Neutrophil (primary cell): Measurements from ENCODE around the gene ZNF614.
"Not testable (repeated sequence)": the region's sequence is repeated elsewhere in the genome, so short reads cannot be mapped to it uniquely, and the experiment has no call there.

Experiments
- H3K27ac ChIP-seq: fragments of 200-600 bp; sonication (generic); 2 replicates; pipeline ENCODE4 v1.5.1; 2016; ENCODE audit warnings: mild to moderate bottlenecking, moderate library complexity
- H3K27me3 ChIP-seq: fragments of 200-600 bp; sonication (generic); 2 replicates; pipeline ENCODE4 v1.6.0; 2016; ENCODE audit warnings: mild to moderate bottlenecking
- H3K36me3 ChIP-seq: fragments of 200-600 bp; sonication (generic); 2 replicates; pipeline ENCODE4 v1.5.1; 2017
- H3K4me1 ChIP-seq, 2 experiments: fragments of 200-600 bp in 1 of 2; sonication (generic) in 1 of 2; 1 replicate in 1 of 2; 2 replicates in 1 of 2; pipeline versions ENCODE4 v1.5.1 to v1.6.1; 2013 to 2016; ENCODE audit warnings: low read depth in 1 of 2, low read length in 1 of 2, mild to moderate bottlenecking in 1 of 2, moderate library complexity in 1 of 2; ENCODE audit not compliant: control insufficient read depth in 1 of 2, insufficient read depth in 1 of 2
- H3K4me3 ChIP-seq, 2 experiments: fragments of 200-600 bp in 1 of 2; sonication (generic) in 1 of 2; 1 replicate in 1 of 2; 2 replicates in 1 of 2; pipeline ENCODE4 v1.5.1; 2013 to 2016; ENCODE audit warnings: low read depth in 1 of 2, low read length in 1 of 2, mild to moderate bottlenecking in 1 of 2, moderate library complexity in 1 of 2
- H3K9me3 ChIP-seq: fragments of 200-600 bp; sonication (generic); 2 replicates; pipeline ENCODE4 v1.5.1; 2016
- TF ChIP-seq, protein P1 (sequence below): fragments of 200-600 bp; sonication (generic); IDR thresholded peaks from 2 replicates; pipeline ENCODE4 v1.5.1; 2016; ENCODE audit warnings: antibody characterized with exemption

The ZNF614 gene

DNA sequence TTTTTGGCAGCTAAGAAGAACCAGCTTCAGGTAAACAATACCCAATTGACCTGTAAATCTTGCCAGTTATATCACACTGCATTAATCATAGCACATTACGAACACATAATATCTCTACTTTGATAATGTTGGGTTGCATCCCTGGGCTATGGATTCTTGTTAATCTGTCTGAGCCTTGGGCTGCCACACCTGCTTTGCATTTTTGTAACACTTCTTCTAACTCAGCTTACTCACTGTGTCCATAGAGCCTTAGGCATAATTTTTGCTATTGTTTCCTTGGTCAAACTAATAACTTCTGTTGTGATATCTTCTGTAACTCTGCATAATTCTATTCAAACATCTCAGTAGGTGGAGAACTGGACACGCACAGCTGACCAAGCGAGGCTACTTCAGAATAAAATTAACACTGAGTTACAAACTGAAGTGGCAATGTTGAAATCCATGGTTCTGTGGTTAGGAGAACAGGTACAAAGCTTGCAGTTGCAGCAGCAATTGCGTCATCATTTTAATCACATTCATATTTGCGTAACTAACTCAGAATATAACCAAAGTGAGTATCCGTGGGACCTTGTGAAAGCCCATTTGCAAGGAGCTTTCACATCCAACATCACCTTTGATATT lies 48.0 kb downstream of the ZNF614 start:
- peaks cover 8% of the 10 kb centered on the region for H3K9me3 ChIP-seq
- no peak overlapping the region for H3K4me3 ChIP-seq
- H3K27me3 ChIP-seq, result no peaks in the 10 kb centered on the region
- peak overlapping the region; percentile 59 for H3K27ac ChIP-seq
- H3K4me1 ChIP-seq, result peaks cover 23 to 25% of the 10 kb centered on the region in 2 experiments
- H3K36me3 ChIP-seq, result no peaks in the 10 kb centered on the region
- TF ChIP-seq, protein P1, sequence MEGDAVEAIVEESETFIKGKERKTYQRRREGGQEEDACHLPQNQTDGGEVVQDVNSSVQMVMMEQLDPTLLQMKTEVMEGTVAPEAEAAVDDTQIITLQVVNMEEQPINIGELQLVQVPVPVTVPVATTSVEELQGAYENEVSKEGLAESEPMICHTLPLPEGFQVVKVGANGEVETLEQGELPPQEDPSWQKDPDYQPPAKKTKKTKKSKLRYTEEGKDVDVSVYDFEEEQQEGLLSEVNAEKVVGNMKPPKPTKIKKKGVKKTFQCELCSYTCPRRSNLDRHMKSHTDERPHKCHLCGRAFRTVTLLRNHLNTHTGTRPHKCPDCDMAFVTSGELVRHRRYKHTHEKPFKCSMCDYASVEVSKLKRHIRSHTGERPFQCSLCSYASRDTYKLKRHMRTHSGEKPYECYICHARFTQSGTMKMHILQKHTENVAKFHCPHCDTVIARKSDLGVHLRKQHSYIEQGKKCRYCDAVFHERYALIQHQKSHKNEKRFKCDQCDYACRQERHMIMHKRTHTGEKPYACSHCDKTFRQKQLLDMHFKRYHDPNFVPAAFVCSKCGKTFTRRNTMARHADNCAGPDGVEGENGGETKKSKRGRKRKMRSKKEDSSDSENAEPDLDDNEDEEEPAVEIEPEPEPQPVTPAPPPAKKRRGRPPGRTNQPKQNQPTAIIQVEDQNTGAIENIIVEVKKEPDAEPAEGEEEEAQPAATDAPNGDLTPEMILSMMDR, result no peak

DNA sequence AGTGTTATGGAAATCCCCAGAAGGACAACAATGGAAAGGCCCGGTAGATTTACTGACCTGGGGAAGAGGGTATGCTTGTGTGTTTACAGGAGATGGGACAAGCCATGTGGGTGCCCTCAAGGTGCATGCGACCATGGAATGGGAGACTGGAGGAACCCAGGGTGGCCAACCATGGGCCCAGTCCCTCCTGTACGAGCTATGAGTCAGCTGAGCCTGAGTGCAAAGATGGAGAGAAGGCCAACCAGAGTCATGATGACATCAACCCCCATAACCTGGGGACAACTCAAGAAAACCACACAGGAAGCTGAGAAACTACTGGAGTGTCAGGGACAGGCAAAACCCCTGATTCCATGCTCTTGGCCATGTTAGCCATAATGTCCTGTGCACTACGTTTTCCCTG lies 49.3 kb downstream of the ZNF614 start:
- Histone ChIP-seq H3K4me1 (peaks cover 21 to 22% of the 10 kb centered on the region in 2 experiments), H3K36me3 (peaks cover 7% of the 10 kb centered on the region), H3K9me3 (peaks cover 21% of the 10 kb centered on the region), H3K4me3 (no peak overlapping the region), H3K27ac (no peak overlapping the region), H3K27me3 (no peaks in the 10 kb centered on the region)
- TF ChIP-seq, protein P1, result no peak

DNA sequence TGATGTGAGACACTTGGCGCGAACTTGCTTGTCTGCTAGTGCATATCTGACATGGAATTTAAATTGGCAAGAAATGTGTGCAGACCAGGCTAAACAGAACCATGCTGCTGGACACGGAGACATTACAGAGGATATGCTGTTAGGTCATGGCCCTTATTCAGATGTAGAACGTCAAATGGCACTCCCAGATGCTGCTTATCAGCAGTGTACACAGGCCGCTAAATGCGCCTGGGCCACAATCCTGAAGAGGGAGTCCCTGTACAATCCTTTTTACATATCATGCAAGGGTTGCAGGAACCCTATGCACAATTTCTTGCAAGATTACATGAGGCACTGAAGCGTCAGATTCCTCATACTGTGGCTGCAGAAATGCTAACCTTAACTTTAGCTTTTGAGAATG lies 50.8 kb downstream of the ZNF614 start:
- Histone ChIP-seq H3K36me3 (peaks cover 23% of the 10 kb centered on the region), H3K9me3 (peaks cover 36% of the 10 kb centered on the region), H3K27ac (no peak overlapping the region), H3K4me1 (peaks cover 21 to 22% of the 10 kb centered on the region in 2 experiments), H3K27me3 (no peaks in the 10 kb centered on the region), H3K4me3 (no peak overlapping the region)
- TF ChIP-seq, protein P1, result no peak

DNA sequence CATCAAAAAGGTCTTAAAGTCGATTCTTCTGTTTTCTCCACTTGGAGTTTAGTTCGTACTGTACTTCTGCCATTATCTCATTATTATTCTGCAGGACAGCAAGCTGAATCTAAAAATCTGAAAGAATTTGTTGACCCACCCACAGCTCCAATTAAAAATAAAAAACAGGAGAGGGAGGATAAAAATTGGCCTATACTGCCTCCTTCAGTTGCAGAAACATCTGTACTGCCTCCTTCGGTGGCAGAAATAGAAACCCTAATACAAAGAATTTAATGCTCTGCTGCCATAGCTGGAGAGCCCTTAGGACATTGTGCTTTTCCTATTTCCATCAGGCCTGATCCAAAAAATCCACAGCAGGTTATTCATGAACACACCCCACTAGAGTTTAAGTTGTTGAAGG lies 51.3 kb downstream of the ZNF614 start:
- peaks cover 40% of the 10 kb centered on the region for H3K9me3 ChIP-seq
- H3K36me3 ChIP-seq, result peaks cover 26% of the 10 kb centered on the region

DNA sequence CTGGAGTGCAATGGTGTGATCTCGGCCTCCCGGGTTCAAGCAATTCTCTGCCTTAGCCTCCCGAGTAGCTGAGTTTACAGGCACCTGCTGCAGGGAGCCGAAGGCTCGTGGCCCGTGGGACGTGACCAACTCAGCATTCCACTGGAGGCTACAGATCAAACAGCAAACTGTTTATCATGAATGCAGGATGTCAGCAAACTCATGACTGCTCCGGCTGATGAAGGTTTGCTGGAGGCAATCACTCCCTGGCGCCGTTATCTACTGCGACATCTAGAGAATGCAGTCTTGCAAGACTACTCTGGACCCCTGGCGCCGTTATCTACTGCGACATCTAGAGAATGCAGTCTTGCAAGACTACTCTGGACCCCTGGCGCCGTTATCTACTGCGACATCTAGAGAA lies 52.4 kb downstream of the ZNF614 start:
- Histone ChIP-seq H3K4me1 (peaks cover 16 to 22% of the 10 kb centered on the region in 2 experiments), H3K9me3 (peaks cover 47% of the 10 kb centered on the region), H3K36me3 (peaks cover 37% of the 10 kb centered on the region)
- not testable (repeated sequence) for H3K4me3 ChIP-seq, H3K27me3 ChIP-seq, H3K27ac ChIP-seq

More for the DNA sequence above, 51.3 kb downstream of the ZNF614 start:
- Histone ChIP-seq H3K4me3 (no peak overlapping the region), H3K4me1 (peaks cover 21 to 22% of the 10 kb centered on the region in 2 experiments), H3K27ac (no peak overlapping the region), H3K27me3 (no peaks in the 10 kb centered on the region)
- TF ChIP-seq, protein P1, result no peak

DNA sequence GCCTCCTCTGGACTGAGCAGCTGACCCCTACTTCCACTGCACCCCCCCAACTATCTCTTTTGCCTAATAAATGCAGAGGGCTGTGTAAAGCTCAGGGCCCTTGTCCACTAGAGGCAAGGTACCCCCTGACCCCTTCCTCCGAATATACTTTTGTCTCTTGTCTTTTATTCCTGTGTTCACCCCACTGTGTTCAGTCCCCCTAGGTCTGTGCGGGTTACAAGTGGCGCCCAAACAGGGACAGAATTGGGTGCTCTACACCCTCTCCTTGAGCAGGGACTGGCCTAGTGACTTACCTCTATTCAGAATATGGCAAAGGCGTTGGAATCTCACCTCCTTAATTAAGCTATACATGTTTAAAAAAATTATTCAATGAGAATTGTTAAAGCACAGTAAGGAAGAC lies 56.6 kb downstream of the ZNF614 start:
- H3K4me3 ChIP-seq, result no peak overlapping the region
- no peaks in the 10 kb centered on the region for H3K4me1 ChIP-seq
- TF ChIP-seq, protein P1, result no peak
- peaks cover 87% of the 10 kb centered on the region for H3K9me3 ChIP-seq
- H3K27me3 ChIP-seq, result no peaks in the 10 kb centered on the region
- H3K36me3 ChIP-seq, result peaks cover 68% of the 10 kb centered on the region
- no peak overlapping the region for H3K27ac ChIP-seq
